Large intestine (tissue), 12 donors: Measurements from ENCODE around the gene HDX. TPM values are rescaled to one million over a fixed set of nuclear protein-coding genes. Genes with fewer than 3 reads are reported as not detected.
"Not testable (repeated sequence)": the region's sequence is repeated elsewhere in the genome, so short reads cannot be mapped to it uniquely, and the experiment has no call there.

Experiments used
- DNase-seq, 2 donors: peaks; one replicate each; pipeline versions ENCODE4 v3.0.0 to v3.0.0-alpha.2; 2013
- H3K27ac ChIP-seq: one replicate; pipeline ENCODE4 v1.5.1; 2013; ENCODE audit warnings: low read length
- H3K27me3 ChIP-seq: 2 replicates; pipeline ENCODE4 v1.6.1; 2013; ENCODE audit warnings: low read length; ENCODE audit not compliant: control insufficient read depth, insufficient read depth
- H3K36me3 ChIP-seq: 2 replicates; pipeline ENCODE4 v1.6.1; 2013; ENCODE audit warnings: low read length; ENCODE audit not compliant: control insufficient read depth, insufficient read depth
- H3K4me1 ChIP-seq: one replicate; pipeline ENCODE4 v1.6.1; 2013; ENCODE audit warnings: low read length; ENCODE audit not compliant: control insufficient read depth, insufficient read depth
- H3K4me3 ChIP-seq: one replicate; pipeline ENCODE4 v1.5.1; 2013; ENCODE audit warnings: low read length
- H3K9me3 ChIP-seq: one replicate; pipeline ENCODE4 v1.6.1; 2013; ENCODE audit warnings: mild to moderate bottlenecking, low read depth, low read length, moderate library complexity; ENCODE audit not compliant: control insufficient read depth
- WGBS: methylation state at CpG from one replicate; pipeline ENCODE4 v1.1.5; 2013; ENCODE audit warnings: low lambda C conversion rate; ENCODE audit not compliant: insufficient coverage; 5-methylcytosine and 5-hydroxymethylcytosine counted together
- long read RNA-seq, 11 donors: transcript quantifications; one replicate each; lab custom pipeline, GENCODE V29; 2026
- polyA plus RNA-seq: library from polyadenylated mRNA; unstranded; fragments of 120-200 nt; gene quantifications from one replicate; pipeline ENCODE4 v1.2.1, GENCODE V29; 2013

HDX gene
- polyA plus RNA-seq, result 2.3 TPM
- long read RNA-seq, donor 1, partial matches to known transcripts, result 0 of 1 reads
- long read RNA-seq, donor 1, other reads (novel, unspliced or antisense), result 0 of 1 reads
- long read RNA-seq, donor 2, result 0 reads
- long read RNA-seq, donor 3, result 0 reads
- long read RNA-seq, donor 4, result 0 reads
- long read RNA-seq, donor 5, result 0 reads
- long read RNA-seq, donor 6, result 0 reads
- long read RNA-seq, donor 7, result 0 reads
- long read RNA-seq, donor 8, partial matches to known transcripts, result 0 of 1 reads
- long read RNA-seq, donor 8, other reads (novel, unspliced or antisense), result 0 of 1 reads
- long read RNA-seq, donor 9, full-length matches to known transcripts, result 4 of 4 reads
- long read RNA-seq, donor 9, partial matches to known transcripts, result 0 of 4 reads
- long read RNA-seq, donor 9, other reads (novel, unspliced or antisense), result 0 of 4 reads
- long read RNA-seq, donor 10, result 0 reads
- long read RNA-seq, donor 11, result 0 reads

- peak; percentile 82 to 86 for DNase-seq
- Histone ChIP-seq H3K27me3 (no peaks in the 10 kb centered on the region), H3K4me3 (peak within 1 kb of the TSS; percentile 78), H3K27ac (peak within 1 kb of the TSS; percentile 98), H3K36me3 (no peaks in the 10 kb centered on the region), H3K4me1 (no peaks in the 10 kb centered on the region), H3K9me3 (no peaks in the 10 kb centered on the region)
- no CpG with 5 or more reads among the region's 38 CpGs for WGBS
Observed at GRCh38 chrX:84501798-84502628, at the start of gene HDX. HDX (minus strand) TSS chrX:84502453; CDS start chrX:84475397, 27,056 bp downstream.

GRCh38 chrX:84541315-84541714 is 39.1 kb upstream of the HDX start:
- WGBS, result no CpG with 5 or more reads among the region's 2 CpGs
- H3K4me1 ChIP-seq, DNase-seq, H3K27me3 ChIP-seq, H3K36me3 ChIP-seq, H3K9me3 ChIP-seq, H3K4me3 ChIP-seq, H3K27ac ChIP-seq: not testable (repeated sequence)

GRCh38 chrX:84537627-84538026 is 35.4 kb upstream of the HDX start:
- not testable (repeated sequence) for H3K36me3 ChIP-seq, DNase-seq, H3K27me3 ChIP-seq, H3K4me1 ChIP-seq, H3K27ac ChIP-seq, H3K9me3 ChIP-seq, H3K4me3 ChIP-seq
- WGBS, result no CpG with 5 or more reads among the region's 7 CpGs

GRCh38 chrX:84488426-84488825 is 13.8 kb downstream of the HDX start:
- Histone ChIP-seq H3K27me3 (no peaks in the 10 kb centered on the region), H3K27ac (no peak overlapping the region), H3K9me3 (no peaks in the 10 kb centered on the region), H3K36me3 (no peaks in the 10 kb centered on the region), H3K4me1 (no peaks in the 10 kb centered on the region), H3K4me3 (no peak overlapping the region)
- DNase-seq, result no peak

GRCh38 chrX:84487365-84488353 is 14.6 kb downstream of the HDX start:
- H3K9me3 ChIP-seq, result no peaks in the 10 kb centered on the region
- H3K36me3 ChIP-seq, result no peaks in the 10 kb centered on the region
- no CpG with 5 or more reads among the region's 3 CpGs for WGBS
- H3K27me3 ChIP-seq, result no peaks in the 10 kb centered on the region
- H3K4me3 ChIP-seq, result no peak overlapping the region
- H3K4me1 ChIP-seq, result no peaks in the 10 kb centered on the region
- no peak overlapping the region for H3K27ac ChIP-seq
- no peak for DNase-seq

GRCh38 chrX:84479086-84479485 is 23.2 kb downstream of the HDX start:
- H3K27ac ChIP-seq, result no peak overlapping the region
- no peaks in the 10 kb centered on the region for H3K9me3 ChIP-seq
- no peak overlapping the region for H3K4me3 ChIP-seq
- H3K27me3 ChIP-seq, result no peaks in the 10 kb centered on the region
- no peak for DNase-seq
- no peaks in the 10 kb centered on the region for H3K4me1 ChIP-seq
- H3K36me3 ChIP-seq, result no peaks in the 10 kb centered on the region
- no CpG with 5 or more reads among the region's 2 CpGs for WGBS

GRCh38 chrX:84477114-84477513 is 25.1 kb downstream of the HDX start:
- H3K27ac ChIP-seq, result no peak overlapping the region
- no peaks in the 10 kb centered on the region for H3K36me3 ChIP-seq
- no peak for DNase-seq
- no peaks in the 10 kb centered on the region for H3K27me3 ChIP-seq
- no peaks in the 10 kb centered on the region for H3K4me1 ChIP-seq
- no peaks in the 10 kb centered on the region for H3K9me3 ChIP-seq
- H3K4me3 ChIP-seq, result no peak overlapping the region

GRCh38 chrX:84475596-84475995 is 26.7 kb downstream of the HDX start:
- Histone ChIP-seq H3K4me1 (no peaks in the 10 kb centered on the region), H3K4me3 (no peak overlapping the region), H3K27ac (no peak overlapping the region), H3K27me3 (no peaks in the 10 kb centered on the region), H3K36me3 (no peaks in the 10 kb centered on the region), H3K9me3 (no peaks in the 10 kb centered on the region)
- no CpG with 5 or more reads among the region's 2 CpGs for WGBS
- no peak for DNase-seq

GRCh38 chrX:84475101-84475500 is 27.2 kb downstream of the HDX start:
- no peak overlapping the region for H3K27ac ChIP-seq
- H3K27me3 ChIP-seq, result no peaks in the 10 kb centered on the region
- H3K4me3 ChIP-seq, result no peak overlapping the region
- H3K4me1 ChIP-seq, result no peaks in the 10 kb centered on the region
- H3K9me3 ChIP-seq, result no peaks in the 10 kb centered on the region
- no peak for DNase-seq
- 80% methylated on average over 1 of the region's 2 CpGs for WGBS
- no peaks in the 10 kb centered on the region for H3K36me3 ChIP-seq

- no peak overlapping the region for H3K4me3 ChIP-seq
- no peaks in the 10 kb centered on the region for H3K27me3 ChIP-seq
- no peak overlapping the region for H3K27ac ChIP-seq
- H3K4me1 ChIP-seq, result no peaks in the 10 kb centered on the region
- WGBS, result 100% methylated on average over 1 of the region's 3 CpGs
- no peak for DNase-seq
- peaks cover 4% of the 10 kb centered on the region for H3K36me3 ChIP-seq
- H3K9me3 ChIP-seq, result no peaks in the 10 kb centered on the region
Observed at GRCh38 chrX:84469226-84469625, 33.0 kb downstream of the HDX start.
